ENCODE measurements around the gene RHOA.

DNA sequence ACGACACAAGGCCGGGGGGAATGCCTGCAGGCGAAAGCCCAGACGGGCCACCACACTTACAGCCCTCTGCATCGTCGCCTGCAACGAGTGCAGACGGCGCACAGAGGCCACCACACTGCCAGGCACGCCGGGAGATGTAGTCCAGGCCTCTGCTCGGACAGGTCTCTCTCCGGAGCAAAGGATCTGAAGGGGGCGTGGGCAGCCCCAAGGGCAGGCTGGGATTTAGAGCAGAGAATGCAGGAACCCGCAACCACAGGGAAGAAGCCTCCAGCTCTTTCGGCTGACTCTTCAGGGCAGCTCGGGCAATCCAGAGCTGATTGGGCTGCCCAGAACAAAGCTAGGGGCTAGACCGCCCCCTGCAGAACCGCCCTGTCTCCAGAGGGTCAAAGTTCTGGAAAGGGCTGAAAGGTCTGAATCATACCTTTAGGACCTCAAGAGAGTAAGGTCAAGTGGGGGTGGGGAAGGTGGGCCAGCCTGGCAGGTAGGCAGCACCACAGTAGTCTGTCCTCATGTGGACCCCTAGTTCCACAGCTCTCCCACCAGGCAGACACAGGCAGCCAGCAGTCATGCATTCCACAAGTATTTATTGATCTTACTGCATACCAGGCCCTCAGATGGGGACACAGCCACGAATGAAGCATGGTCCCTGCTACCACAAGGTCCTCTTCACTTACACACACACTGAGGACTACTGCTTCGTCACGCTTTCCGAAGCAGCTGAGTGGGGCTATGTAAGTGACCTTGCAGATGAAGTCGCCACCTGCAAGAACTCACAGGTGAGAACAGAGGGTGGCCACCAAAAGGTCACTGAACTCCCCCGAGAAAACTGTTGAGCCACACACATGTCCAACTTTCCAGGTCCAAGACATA is 10.8 kb upstream of the RHOA start, which contains the start of gene AMT:
- no peak for TF ChIP-seq CTCF (IDR thresholded peaks at IDR 0.05; ENCODE audit: low read depth, low read length)
- TF ChIP-seq MAX (IDR thresholded peaks at IDR 0.05; ENCODE audit: low read depth, low read length), result no peak
- no peak for TF ChIP-seq POLR2A (IDR thresholded peaks at IDR 0.05; ENCODE audit: extremely low read depth, insufficient read length)
- no peak for TF ChIP-seq MYC (IDR thresholded peaks at IDR 0.05; ENCODE audit: low read depth, low read length)
